Measurements from ENCODE around the gene JADE1.

DNA sequence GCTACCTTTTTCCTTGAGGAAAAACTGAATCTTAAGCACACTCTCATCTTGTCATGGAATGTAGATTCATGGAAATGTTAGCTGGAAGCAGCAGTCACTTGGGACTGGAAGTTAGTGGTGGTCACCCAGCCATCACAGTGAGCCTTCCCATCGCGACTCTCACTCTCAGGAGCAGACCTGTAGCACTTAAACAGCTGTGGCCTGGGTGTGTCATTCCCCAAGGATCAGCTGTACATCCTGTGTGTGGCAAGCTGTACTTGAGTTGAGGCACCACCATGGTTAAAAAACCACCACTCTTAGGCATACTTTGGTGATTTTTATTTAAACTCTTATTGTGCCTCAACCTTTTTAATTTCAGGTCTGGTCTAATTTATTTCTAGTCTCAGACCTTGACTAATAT, 46.7 kb downstream of the JADE1 start:
- TF ChIP-seq CTCF (IDR thresholded peaks at IDR 0.05) (no peak), POLR2A (IDR thresholded peaks at IDR 0.05) (no peak), POLR2AphosphoS5 (IDR thresholded peaks at IDR 0.05) (no peak)
